ENCODE data around the gene PLAC1.

PLAC1 gene

GRCh38 chrX:134670134-134670924, 12.1 kb upstream of the PLAC1 start:
- no peak for DNase-seq

DNA sequence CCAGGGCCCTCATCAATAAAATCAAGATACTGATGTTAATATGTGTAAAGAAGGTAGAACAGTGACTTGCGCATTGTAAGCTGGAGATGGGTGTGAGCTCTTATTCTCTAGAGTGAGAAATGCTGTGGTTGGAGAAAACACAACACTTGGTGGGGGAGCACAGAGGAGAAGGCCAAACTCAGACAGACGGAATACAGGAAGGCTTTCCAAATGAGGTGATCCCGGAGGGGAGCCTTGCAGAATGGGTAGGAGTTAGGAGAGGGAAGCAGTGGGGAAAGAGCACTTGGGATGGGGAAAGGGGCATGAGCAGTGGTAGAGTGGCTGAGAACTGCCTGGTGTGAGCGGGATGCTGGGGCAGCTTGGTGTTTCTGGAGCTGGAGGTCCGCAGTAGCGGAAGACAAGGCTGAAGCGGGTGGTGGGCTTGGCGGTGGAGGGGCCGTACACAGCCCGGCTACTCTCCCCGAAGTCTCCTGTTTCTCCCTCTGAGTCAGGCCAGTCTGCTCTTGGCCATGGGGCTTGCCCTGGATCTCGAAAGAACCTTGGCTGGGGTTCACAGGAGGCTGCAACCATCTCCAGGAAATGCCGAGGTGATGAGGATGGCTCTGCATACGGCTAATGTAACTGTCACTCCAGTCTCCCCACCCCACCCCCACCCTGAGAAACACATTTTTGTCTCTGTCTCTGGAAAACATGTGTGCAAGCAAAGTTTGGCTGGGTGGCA, 11.3 kb upstream of the PLAC1 start:
- DNase-seq, result no peak

GRCh38 chrX:134664202-134664601, 5.9 kb upstream of the PLAC1 start:
- no peak for DNase-seq

- DNase-seq, result no peak
Measured at GRCh38 chrX:134661295-134661694, 3.0 kb upstream of the PLAC1 start.

- DNase-seq, result no peak
Measured at GRCh38 chrX:134660627-134661026, 2.4 kb upstream of the PLAC1 start.

- no peak for DNase-seq
Measured at GRCh38 chrX:134659761-134660160, 1.5 kb upstream of the PLAC1 start.

DNA sequence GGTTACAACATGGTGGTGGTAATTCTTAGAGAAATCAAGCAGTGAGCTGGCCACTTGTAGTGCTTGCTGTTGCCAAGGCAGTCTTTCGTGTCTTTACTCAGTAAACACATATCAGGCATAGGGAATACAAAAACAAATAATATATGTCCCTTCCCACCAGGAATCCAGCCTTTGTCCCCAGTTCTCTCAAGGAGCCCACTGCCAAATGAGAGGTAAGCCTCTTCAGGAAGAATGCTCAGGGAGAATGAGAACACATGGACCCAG, 421 bp upstream of the PLAC1 start:
- no peak for DNase-seq

GRCh38 chrX:134654398-134655012, 3.8 kb downstream of the PLAC1 start:
- DNase-seq, result no peak

GRCh38 chrX:134653835-134654234, 4.4 kb downstream of the PLAC1 start:
- no peak for DNase-seq

GRCh38 chrX:134650701-134651100, 7.6 kb downstream of the PLAC1 start:
- DNase-seq, result no peak

DNA sequence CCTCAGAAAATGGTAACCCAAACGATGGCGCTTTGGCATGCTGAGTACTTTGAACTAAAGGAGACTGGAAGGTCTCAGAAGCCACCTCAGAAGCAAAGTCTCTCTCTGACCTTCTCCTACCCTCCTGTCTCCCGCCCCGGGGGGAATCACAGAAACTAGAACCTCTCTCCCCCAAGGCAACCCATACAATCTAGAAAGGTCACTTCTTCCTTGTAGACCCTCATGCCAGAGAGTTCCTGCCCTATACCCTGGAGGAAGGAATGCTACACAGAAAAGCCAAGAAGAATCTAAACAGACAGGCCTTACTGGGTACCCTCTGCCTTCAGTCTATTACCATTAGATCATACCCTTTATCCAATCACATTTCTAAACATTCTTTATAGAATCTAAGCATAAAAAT, 8.5 kb downstream of the PLAC1 start:
- DNase-seq, result no peak

DNA sequence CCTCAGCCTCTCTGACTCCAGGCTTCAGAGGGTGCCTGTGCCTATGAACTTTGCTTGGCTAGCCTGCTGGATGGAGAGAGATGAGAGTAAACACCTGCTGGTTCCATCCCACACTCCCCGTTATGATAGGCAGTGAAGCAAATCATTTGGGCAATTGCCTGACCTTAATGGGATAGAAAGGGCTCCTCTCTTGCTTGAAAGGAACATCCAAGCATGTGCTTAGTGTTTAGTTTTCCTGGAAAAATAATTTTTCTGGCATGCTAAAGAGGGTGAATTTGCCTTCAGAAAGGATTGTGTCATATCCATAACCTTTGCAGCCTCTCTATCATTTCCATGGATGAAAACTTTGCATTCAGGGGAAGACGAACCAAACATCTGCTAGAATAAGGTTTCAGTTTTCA, 10.8 kb downstream of the PLAC1 start:
- no peak for DNase-seq

DNA sequence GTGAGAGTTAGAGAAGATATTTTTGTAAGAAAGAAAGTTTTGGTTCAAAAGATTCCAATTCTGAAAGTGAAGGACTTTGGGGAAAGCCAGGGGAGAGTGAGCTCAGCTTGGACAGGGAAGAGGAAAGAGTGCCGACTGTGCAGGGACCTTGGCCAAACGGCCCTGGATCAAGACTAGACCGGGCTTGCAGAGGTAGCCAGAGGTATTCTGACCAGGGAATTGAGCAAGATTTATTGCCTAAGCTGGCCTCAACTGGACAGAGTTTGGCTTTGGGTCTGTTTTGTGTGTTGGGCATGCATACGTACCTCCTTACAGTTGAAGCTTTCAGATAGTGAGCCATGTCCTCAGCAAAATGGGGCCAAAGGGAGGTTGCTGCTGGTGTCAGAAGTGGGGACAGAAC, 11.6 kb downstream of the PLAC1 start:
- DNase-seq, result no peak

DNA sequence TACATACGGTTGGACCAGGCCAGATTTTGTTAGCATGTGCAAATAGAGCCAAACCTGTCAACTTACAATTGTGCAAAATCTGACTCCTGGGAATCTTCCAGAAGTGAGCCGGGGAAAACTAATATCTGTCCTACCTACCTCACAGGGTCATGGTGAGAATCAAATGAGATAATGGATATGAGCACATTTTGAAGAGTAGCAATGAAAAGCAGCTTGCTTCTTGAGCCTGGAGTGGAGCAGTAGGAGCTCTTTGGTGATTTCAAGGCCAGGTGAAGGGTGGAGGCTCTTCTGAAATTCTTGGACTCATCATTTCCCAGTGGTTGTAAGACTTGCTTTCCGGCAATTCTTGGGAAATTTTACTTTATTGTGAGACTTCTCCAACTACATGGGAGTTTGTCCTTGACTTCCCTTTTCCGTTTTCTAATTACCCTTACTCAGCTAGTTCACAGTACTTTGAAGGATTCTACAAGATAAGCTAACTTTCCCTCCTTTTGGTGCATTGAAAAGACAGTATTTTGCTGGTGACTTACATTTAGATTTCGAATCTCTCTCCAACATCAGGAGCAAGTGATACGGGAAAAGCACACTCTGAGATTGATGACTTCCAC, 12.2 kb downstream of the PLAC1 start:
- DNase-seq, result no peak

DNA sequence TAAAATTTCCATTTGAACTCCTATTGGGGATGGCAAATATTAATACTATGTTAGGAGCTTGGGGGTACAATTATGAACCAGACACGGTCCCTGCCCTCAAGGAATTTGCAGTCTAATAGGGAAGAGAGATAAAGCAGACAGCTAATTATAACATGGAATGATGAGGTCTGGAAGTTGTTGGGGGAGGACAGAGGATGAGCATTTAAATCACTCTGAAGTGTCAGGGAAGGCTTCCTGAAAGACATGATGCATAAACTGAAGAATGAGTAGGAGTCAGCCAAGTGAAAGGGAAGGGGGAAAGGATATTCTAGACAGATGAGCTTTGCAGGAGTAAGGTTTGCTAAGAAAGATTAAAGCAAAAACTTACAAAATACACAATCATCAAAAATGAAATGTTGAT, 15.9 kb downstream of the PLAC1 start:
- no peak for DNase-seq

- no peak for DNase-seq
Measured at GRCh38 chrX:134641346-134641745, 16.9 kb downstream of the PLAC1 start.

- DNase-seq, result no peak
Measured at GRCh38 chrX:134640914-134641313, 17.4 kb downstream of the PLAC1 start.

GRCh38 chrX:134636851-134637250, 21.4 kb downstream of the PLAC1 start:
- no peak for DNase-seq

DNA sequence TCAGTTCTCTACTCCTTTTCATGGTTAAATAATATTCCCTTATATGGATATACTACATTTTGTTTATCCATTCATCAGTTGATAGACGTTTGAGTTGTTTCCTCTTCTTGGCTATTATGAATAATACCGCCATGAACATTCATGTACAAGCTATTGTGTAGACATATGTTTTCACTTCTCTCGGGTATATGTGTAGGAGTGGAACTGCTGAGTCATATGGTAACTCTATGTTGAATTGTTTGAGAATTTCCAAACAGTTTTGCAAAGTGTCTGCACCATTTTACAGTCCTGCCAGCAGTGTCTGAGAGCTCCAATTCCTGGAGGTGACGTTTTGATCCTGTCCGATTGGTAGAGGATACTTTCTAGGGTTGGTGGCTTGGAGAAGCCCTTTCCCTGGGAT, 23.6 kb downstream of the PLAC1 start:
- DNase-seq, result no peak

- DNase-seq, result no peak
Measured at GRCh38 chrX:134633832-134634231, 24.4 kb downstream of the PLAC1 start.

GRCh38 chrX:134633394-134633793, 24.9 kb downstream of the PLAC1 start:
- DNase-seq, result no peak

GRCh38 chrX:134632355-134632754, 25.9 kb downstream of the PLAC1 start:
- DNase-seq, result no peak

DNA sequence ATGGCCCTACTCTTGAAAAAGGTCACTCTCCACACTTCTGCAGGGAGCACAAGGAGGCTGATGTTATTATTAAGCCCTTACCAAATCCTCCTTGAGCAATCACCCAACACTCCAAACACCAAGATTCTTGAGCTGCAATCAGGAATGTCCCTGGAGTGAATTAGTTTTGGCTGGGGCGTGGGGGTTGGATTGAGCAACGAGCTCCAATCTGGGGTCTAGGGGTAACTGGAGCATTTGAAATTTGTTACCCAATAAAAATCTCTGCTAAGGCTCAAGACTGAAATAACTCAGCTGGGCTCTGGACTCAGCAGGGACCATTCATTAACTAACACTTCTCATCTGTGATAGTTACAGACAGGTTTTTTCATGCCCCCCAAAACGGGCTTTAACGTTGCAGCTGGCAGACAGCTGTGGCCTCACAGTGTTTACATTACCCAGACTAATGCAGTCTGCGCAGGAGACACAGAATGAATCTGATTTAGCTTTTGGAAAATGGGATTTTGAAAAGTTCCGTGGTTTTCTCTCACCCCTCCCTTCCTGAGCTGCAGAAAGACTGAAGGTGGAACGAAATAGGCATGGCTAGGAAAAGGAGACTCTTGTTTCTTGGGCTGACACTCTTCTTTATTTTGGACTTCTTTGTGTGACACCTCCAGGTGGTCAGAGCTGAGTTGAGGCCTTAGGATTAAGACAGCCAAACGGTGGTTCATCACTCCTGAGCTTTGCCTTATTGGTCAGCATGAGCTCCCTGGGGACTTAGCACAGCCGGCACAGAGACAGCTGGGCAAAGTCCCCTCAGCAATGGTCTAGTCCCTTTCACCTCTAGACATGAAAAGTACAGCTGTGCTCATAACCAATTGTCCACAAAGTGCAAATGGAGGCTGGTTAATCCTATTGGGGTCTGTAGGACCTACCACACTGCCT, 26.6 kb downstream of the PLAC1 start:
- DNase-seq, result no peak

Measured in SHP77 (cell line).